ENCODE data around the gene C12orf50. TPM values are rescaled to one million over a fixed set of nuclear protein-coding genes. Genes with fewer than 3 reads are reported as not detected.

Gene C12orf50
- total RNA-seq = not detected in 2 replicates

GRCh38 chr12:88029093-88029665, at the start of gene C12orf50:
Gene C12orf50, minus strand, starts transcription at chr12:88029401. Its CDS starts 2,439 bp downstream, at chr12:88026962.

Other genes starting within 250 kb of the C12orf50 start
- 14.4 and 32.1 TPM in 2 replicates for gene CEP290, start 112.7 kb upstream of the C12orf50 start, total RNA-seq
- gene TMTC3, start 112.9 kb upstream of the C12orf50 start, total RNA-seq = 61.7 and 71.6 TPM in 2 replicates